Measurements from ENCODE around the gene ADAM15. TPM values are rescaled to one million over a fixed set of nuclear protein-coding genes. Genes with fewer than 3 reads are reported as not detected.

ADAM15 gene
- polyA plus RNA-seq, 1 of the 3 experiments (the other 2 are of a cell fraction) = 60.1 TPM

- H3K4me2 ChIP-seq = no peak overlapping the region
- CTCF ChIA-PET = interaction anchor here (1.1 to 29.9 kb wide), 7 partner anchors 8 to 75 kb away, joined by 3 to 573 read pairs (median 12); partner anchors contain the start of genes ADAM15, DCST1, DCST2 and EFNA4
- 80% methylated on average over 1 of the region's 3 CpGs for WGBS (ENCODE audit: low lambda C conversion rate)
- TF ChIP-seq MXI1 (IDR thresholded peaks at IDR 0.05; ENCODE audit: low read depth, low read length) (no peak), POLR2AphosphoS5 (IDR thresholded peaks at IDR 0.05; ENCODE audit: low read depth, low read length) (no peak), SIN3A (IDR thresholded peaks at IDR 0.05; ENCODE audit: borderline replicate concordance, low read depth, low read length) (no peak), TCF12 (IDR thresholded peaks at IDR 0.05) (no peak), MAX (IDR thresholded peaks at IDR 0.05; ENCODE audit: low read depth) (no peak), FOXJ3 (CRISPR knock-in tag; IDR thresholded peaks at IDR 0.05) (no peak), RCOR1 (IDR thresholded peaks at IDR 0.05; ENCODE audit: low read length) (no peak), FOSL2 (IDR thresholded peaks at IDR 0.05; ENCODE audit: borderline replicate concordance, low read depth) (no peak), NRF1 (IDR thresholded peaks at IDR 0.05; ENCODE audit: low read depth, low read length) (no peak), MEF2A (IDR thresholded peaks at IDR 0.05; ENCODE audit: borderline replicate concordance, low read depth) (no peak)
- H3K4me1 ChIP-seq (ENCODE audit: control insufficient read depth in 1 of 2, insufficient read depth in 2 of 2, low read depth in 1 of 2, low read length in 1 of 2) = peaks cover 0 to 28% of the 10 kb centered on the region in 2 experiments; a peak in 1 of 4 replicates
- no peak overlapping the region for H3K27ac ChIP-seq (ENCODE audit: low read depth in 2 of 2, low read length in 1 of 2)
- H4K20me1 ChIP-seq (ENCODE audit: insufficient read depth) = no peaks in the 10 kb centered on the region
- H2AFZ ChIP-seq (ENCODE audit: low read depth) = no peak overlapping the region
- H3K4me3 ChIP-seq (ENCODE audit: low read depth in 2 of 2, low read length in 1 of 2) = no peak overlapping the region
- no peaks in the 10 kb centered on the region for H3K9me2 ChIP-seq
- POLR2A ChIA-PET = no interaction called here
- no peaks in the 10 kb centered on the region for H3K27me3 ChIP-seq (ENCODE audit: insufficient read depth)
- H3F3A ChIP-seq (replicated peaks; ENCODE audit: insufficient read depth) = peaks cover 10% of the 10 kb centered on the region
- DNase-seq = no peak
- no peak overlapping the region for H3K9ac ChIP-seq
- no peaks in the 10 kb centered on the region for H3K9me3 ChIP-seq
- H3K36me3 ChIP-seq (replicated peaks in 1 of 2; ENCODE audit: control insufficient read depth in 1 of 2, insufficient read depth in 2 of 2, low read length in 1 of 2) = peaks cover 0 to 9% of the 10 kb centered on the region in 2 experiments
- no peaks in the 10 kb centered on the region for H3K79me2 ChIP-seq (ENCODE audit: insufficient read depth)
Observed at GRCh38 chr1:155073377-155074242, 22.5 kb downstream of the ADAM15 start.

- H3K9me3 ChIP-seq = no peaks in the 10 kb centered on the region
- no peak overlapping the region for H3K9ac ChIP-seq
- no peak overlapping the region for H2AFZ ChIP-seq (ENCODE audit: low read depth)
- H3K79me2 ChIP-seq (ENCODE audit: insufficient read depth) = no peaks in the 10 kb centered on the region
- no peak overlapping the region for H3K27ac ChIP-seq (ENCODE audit: low read depth in 2 of 2, low read length in 1 of 2)
- no peak for DNase-seq
- no peak overlapping the region for H3K4me3 ChIP-seq (ENCODE audit: low read depth in 2 of 2, low read length in 1 of 2)
- TF ChIP-seq FOSL2 (IDR thresholded peaks at IDR 0.05; ENCODE audit: borderline replicate concordance, low read depth) (no peak), SMC3 (IDR thresholded peaks at IDR 0.05; ENCODE audit: low read depth, low read length) (no peak), USF1 (IDR thresholded peaks at IDR 0.05; ENCODE audit: borderline replicate concordance, low read depth) (no peak), CTCF (IDR thresholded peaks at IDR 0.05) (no peak), FOXM1 (IDR thresholded peaks at IDR 0.05; ENCODE audit: low read depth) (no peak), JUND (IDR thresholded peaks at IDR 0.05) (no peak), SIN3A (IDR thresholded peaks at IDR 0.05; ENCODE audit: borderline replicate concordance, low read depth, low read length) (no peak), RXRA (IDR thresholded peaks at IDR 0.05; ENCODE audit: borderline replicate concordance, low read depth) (no peak)
- H3F3A ChIP-seq (replicated peaks; ENCODE audit: insufficient read depth) = peaks cover 10% of the 10 kb centered on the region
- no peaks in the 10 kb centered on the region for H3K36me3 ChIP-seq (replicated peaks in 1 of 2; ENCODE audit: control insufficient read depth in 1 of 2, insufficient read depth in 2 of 2, low read length in 1 of 2)
- H3K4me2 ChIP-seq = no peak overlapping the region
- ChIA-PET POLR2A (interaction anchor here (0.6 kb wide), 1 partner anchor 105 kb away, joined by 3 read pairs; the partner anchor contains the start of gene SHC1), CTCF (interaction anchor here (0.6 to 29.9 kb wide), 7 partner anchors 9 to 631 kb away, joined by 3 to 573 read pairs (median 12); partner anchors contain the start of genes ADAM15, DCST1, DCST2 and EFNA4)
- no peaks in the 10 kb centered on the region for H3K9me2 ChIP-seq
- peaks cover 14 to 18% of the 10 kb centered on the region in 2 experiments; a peak in 2 of 4 replicates for H3K4me1 ChIP-seq (ENCODE audit: control insufficient read depth in 1 of 2, insufficient read depth in 2 of 2, low read depth in 1 of 2, low read length in 1 of 2)
- H3K27me3 ChIP-seq (ENCODE audit: insufficient read depth) = peaks cover 15% of the 10 kb centered on the region
- WGBS (ENCODE audit: low lambda C conversion rate) = 72% methylated on average over 5 of the region's 5 CpGs
- no peaks in the 10 kb centered on the region for H4K20me1 ChIP-seq (ENCODE audit: insufficient read depth)
Observed at GRCh38 chr1:155075535-155075934, 24.4 kb downstream of the ADAM15 start.

Data from SK-N-SH (cell line).